WTC11 (cell line): ENCODE data around the gene CYP8B1.

Experiments
- ATF1 ChIP-seq: sonication (generic); formaldehyde crosslinking; IDR thresholded peaks from 2 replicates; pipeline ENCODE4 v1.8.1; 2023; ENCODE audit warnings: mild to moderate bottlenecking, moderate library complexity, missing genetic modification reagents
- ELF4 ChIP-seq: sonication (generic); formaldehyde crosslinking; IDR thresholded peaks from 2 replicates; pipeline ENCODE4 v1.8.1; 2022; ENCODE audit warnings: low read depth, mild to moderate bottlenecking, moderate library complexity, missing genetic modification reagents
- KAT7 ChIP-seq: sonication (generic); formaldehyde crosslinking; IDR thresholded peaks from 2 replicates; pipeline ENCODE4 v1.8.1; 2023; ENCODE audit warnings: missing genetic modification reagents, mild to moderate bottlenecking, borderline replicate concordance
- TF ChIP-seq, protein P1 (sequence below): fragments of 200-600 bp; IDR thresholded peaks from 2 replicates; pipeline ENCODE4 v1.8.0; 2022; ENCODE audit warnings: antibody characterized with exemption

DNA sequence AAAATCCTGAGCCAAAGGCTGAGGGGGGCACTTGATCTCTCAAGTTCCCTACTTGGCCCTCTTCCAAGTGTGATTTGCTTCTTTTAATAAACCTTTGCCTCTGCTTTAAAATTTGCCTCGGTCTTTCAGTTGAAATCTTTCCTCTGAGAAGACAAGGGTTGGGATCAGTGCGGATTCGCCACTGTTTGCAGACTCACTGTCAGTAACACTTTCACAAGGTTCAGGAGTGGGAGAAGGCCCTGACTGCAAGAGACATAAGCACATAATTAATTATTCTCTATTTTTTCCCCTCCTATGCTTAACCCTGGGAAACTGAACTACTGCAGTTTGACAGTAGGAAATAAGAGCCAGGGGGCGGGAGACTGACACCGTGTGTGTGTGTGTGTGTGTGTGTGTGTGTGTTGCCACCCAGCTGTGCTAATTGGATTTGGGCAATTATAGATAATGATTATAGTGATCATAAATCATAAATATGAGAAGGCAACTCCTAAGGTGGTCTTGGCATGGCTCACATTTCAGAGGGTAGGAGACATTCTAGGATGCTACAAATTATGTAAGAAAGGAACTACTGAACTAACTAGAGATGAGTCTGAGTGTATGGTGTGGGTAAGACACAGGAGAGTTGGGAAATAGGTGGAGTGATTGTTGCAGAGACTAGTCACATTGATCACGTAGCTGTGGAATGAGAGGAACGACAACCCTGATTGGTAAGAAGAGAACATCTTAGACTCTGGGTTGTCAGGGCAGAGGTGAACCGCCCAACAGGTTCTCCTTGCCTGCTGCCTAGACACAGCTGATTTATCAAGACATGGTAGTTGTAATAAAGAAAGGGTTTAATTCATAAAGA, 24.8 kb upstream of the CYP8B1 start:
- TF ChIP-seq ELF4 (CRISPR knock-in tag) (no peak), KAT7 (no peak), ATF1 (CRISPR knock-in tag) (no peak)
- TF ChIP-seq, protein P1, sequence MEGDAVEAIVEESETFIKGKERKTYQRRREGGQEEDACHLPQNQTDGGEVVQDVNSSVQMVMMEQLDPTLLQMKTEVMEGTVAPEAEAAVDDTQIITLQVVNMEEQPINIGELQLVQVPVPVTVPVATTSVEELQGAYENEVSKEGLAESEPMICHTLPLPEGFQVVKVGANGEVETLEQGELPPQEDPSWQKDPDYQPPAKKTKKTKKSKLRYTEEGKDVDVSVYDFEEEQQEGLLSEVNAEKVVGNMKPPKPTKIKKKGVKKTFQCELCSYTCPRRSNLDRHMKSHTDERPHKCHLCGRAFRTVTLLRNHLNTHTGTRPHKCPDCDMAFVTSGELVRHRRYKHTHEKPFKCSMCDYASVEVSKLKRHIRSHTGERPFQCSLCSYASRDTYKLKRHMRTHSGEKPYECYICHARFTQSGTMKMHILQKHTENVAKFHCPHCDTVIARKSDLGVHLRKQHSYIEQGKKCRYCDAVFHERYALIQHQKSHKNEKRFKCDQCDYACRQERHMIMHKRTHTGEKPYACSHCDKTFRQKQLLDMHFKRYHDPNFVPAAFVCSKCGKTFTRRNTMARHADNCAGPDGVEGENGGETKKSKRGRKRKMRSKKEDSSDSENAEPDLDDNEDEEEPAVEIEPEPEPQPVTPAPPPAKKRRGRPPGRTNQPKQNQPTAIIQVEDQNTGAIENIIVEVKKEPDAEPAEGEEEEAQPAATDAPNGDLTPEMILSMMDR, result no peak
